ENCODE results near the gene TBC1D13. TPM values are rescaled to one million over a fixed set of nuclear protein-coding genes. Genes with fewer than 3 reads are reported as not detected.

Gene TBC1D13
- polyA plus RNA-seq, 1 experiment, result 31.9 TPM

DNA sequence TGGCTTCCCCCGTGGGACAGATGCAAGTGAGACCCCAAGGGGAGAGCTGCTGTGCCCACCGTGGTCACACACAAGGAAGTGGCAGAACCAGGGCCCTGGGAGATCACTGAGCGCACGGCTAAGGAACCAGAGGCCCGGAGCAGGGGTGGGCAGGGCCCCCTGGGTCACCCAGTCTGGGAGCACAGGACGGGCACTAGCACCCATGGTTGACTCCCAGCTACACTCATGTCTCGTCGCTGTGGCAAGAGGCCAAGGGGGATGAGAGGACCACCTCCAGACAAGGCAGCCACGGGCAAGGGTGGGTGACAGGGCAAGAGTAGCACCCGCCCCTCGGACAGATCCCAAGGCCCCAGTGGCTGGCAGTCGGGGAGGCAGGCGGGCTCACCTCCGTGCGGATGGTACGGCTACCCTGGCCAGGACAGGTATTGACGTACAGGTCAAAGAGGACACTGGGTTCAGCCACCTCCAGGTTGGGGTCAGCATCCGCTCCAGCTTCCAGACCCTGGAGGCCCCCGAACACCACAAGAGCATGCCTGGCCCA is 36.4 kb downstream of the TBC1D13 start:
- Histone ChIP-seq H3K4me3 (ENCODE audit: low read depth, low read length) (no peak overlapping the region), H3K27me3 (ENCODE audit: control insufficient read depth, insufficient read depth, low read length) (no peaks in the 10 kb centered on the region), H3K36me3 (ENCODE audit: control insufficient read depth, insufficient read depth, low read length) (peaks cover 27% of the 10 kb centered on the region)
- ChIA-PET POLR2A (no interaction called here), CTCF (no interaction called here)
- TF ChIP-seq, protein P1, sequence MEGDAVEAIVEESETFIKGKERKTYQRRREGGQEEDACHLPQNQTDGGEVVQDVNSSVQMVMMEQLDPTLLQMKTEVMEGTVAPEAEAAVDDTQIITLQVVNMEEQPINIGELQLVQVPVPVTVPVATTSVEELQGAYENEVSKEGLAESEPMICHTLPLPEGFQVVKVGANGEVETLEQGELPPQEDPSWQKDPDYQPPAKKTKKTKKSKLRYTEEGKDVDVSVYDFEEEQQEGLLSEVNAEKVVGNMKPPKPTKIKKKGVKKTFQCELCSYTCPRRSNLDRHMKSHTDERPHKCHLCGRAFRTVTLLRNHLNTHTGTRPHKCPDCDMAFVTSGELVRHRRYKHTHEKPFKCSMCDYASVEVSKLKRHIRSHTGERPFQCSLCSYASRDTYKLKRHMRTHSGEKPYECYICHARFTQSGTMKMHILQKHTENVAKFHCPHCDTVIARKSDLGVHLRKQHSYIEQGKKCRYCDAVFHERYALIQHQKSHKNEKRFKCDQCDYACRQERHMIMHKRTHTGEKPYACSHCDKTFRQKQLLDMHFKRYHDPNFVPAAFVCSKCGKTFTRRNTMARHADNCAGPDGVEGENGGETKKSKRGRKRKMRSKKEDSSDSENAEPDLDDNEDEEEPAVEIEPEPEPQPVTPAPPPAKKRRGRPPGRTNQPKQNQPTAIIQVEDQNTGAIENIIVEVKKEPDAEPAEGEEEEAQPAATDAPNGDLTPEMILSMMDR (IDR thresholded peaks at IDR 0.05; ENCODE audit: insufficient read depth, low read depth, low read length), result no peak
- no peak for DNase-seq (ENCODE audit: low read depth)

DNA sequence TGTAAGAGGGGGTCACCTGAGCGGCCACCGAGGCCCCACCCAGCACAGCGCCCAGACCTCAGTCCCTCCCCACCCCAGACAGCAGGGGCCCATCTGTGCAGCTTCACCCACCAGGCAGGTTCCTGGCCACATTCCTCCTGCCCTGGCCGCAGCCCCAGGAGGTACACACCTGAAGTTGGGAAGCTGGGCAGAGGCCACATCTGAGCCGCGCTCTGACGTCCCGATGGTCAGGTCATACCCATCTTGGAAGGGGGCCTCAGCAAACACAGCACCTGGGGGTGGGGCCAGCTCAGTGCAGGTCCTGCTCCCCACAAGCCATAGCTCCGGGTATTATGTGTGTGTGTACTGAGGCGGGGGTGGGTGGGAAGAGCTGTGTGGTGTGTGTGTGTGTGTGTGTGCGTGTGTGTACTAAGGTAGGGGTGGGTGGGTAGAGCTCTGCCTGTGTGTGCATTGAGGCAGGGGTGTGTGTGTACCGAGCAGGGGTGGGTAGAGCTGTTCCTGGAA is 36.9 kb downstream of the TBC1D13 start:
- DNase-seq (ENCODE audit: low read depth), result no peak
- no peak overlapping the region for H3K4me3 ChIP-seq (ENCODE audit: low read depth, low read length)
- no peaks in the 10 kb centered on the region for H3K27me3 ChIP-seq (ENCODE audit: control insufficient read depth, insufficient read depth, low read length)
- POLR2A ChIA-PET, result no interaction called here
- CTCF ChIA-PET, result no interaction called here
- TF ChIP-seq, protein P1 (IDR thresholded peaks at IDR 0.05; ENCODE audit: insufficient read depth, low read depth, low read length), result no peak
- peaks cover 27% of the 10 kb centered on the region for H3K36me3 ChIP-seq (ENCODE audit: control insufficient read depth, insufficient read depth, low read length)

DNA sequence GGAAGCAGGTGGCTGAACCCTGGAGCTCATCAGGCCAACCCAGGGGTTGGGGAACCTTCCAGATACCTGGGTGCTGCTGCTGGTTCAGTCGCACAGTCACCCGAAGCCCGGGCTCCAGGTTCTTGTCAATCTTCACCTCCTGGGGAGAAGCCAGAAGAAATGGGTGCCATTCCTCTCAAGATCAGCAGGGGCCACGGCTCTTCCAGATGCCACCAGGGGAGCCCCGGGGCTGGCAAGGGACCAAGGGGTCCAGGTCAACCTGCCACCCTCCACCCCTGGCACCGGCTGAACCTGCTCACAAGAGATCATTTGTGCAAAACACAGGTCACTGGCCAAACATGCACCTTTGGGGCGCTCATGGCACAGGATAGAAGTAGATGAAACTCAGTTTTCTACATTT is 37.9 kb downstream of the TBC1D13 start:
- no peak for DNase-seq (ENCODE audit: low read depth)
- ChIA-PET CTCF (no interaction called here), POLR2A (no interaction called here)
- TF ChIP-seq, protein P1 (IDR thresholded peaks at IDR 0.05; ENCODE audit: insufficient read depth, low read depth, low read length), result no peak
- Histone ChIP-seq H3K4me3 (ENCODE audit: low read depth, low read length) (no peak overlapping the region), H3K27me3 (ENCODE audit: control insufficient read depth, insufficient read depth, low read length) (no peaks in the 10 kb centered on the region), H3K36me3 (ENCODE audit: control insufficient read depth, insufficient read depth, low read length) (peaks cover 27% of the 10 kb centered on the region)

DNA sequence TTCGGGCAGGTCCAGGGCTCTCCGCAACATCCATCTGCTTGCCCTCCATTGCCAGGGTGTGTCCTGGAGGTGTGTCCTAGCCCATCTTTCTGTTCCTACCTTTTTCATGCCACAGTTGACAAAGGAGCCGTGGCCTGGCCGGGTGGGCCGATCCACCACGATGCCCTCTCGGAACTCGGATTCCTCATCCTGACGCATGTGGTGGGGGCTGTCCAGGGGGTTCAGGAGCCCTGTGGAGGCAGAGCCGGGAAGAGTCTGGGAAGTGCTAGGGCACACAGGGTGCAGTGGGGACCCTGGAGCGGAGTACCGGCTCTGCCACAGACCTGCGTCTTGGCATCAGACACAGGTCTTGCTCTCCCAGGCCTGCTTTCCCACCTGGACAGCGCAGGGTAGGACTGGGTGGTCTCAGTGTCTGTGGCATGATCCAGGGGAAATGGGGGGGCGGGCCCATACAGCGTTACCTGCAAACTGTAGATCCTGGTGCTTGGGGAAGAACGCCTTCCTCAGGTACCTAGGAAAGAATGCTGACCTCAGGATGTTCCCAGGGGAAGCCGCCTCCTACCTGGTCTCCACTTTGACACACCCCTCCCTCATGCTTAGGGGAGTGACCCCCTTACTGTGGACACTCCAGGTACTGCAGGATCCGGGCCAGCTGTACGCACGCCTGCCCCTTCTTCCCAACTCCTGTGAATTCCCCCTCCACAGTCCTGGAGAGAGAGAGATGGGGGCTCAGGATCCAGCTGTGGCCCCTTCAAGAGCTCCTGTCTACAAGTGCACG is 39.1 kb downstream of the TBC1D13 start:
- no peak overlapping the region for H3K4me3 ChIP-seq (ENCODE audit: low read depth, low read length)
- CTCF ChIA-PET, result no interaction called here
- peaks cover 27% of the 10 kb centered on the region for H3K36me3 ChIP-seq (ENCODE audit: control insufficient read depth, insufficient read depth, low read length)
- TF ChIP-seq, protein P1 (IDR thresholded peaks at IDR 0.05; ENCODE audit: insufficient read depth, low read depth, low read length), result no peak
- H3K27me3 ChIP-seq (ENCODE audit: control insufficient read depth, insufficient read depth, low read length), result no peaks in the 10 kb centered on the region
- no peak for DNase-seq (ENCODE audit: low read depth)
- POLR2A ChIA-PET, result no interaction called here

DNA sequence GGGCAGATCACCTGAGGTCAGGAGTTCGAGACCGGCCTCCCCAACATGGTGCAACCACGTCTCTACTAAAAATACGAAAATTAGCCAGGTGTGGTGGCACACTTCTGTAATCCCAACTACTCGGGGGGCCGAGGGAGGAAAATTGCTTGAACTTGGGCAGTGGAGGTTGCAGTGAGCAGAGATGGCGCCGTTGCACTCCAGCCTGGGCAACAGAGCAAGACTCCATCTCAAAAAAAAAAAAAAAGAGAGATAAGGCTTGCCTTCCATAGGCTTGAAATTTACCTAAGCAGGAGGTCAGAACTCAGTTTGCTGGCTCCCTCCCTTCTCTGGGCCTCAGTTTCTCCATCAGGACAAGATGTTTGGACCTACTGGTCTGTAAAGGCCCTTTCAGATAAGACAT is 41.2 kb downstream of the TBC1D13 start:
- DNase-seq (ENCODE audit: low read depth), result no peak
- H3K4me3 ChIP-seq (ENCODE audit: low read depth, low read length), result no peak overlapping the region
- POLR2A ChIA-PET, result no interaction called here
- TF ChIP-seq, protein P1 (IDR thresholded peaks at IDR 0.05; ENCODE audit: insufficient read depth, low read depth, low read length), result no peak
- peaks cover 20% of the 10 kb centered on the region for H3K36me3 ChIP-seq (ENCODE audit: control insufficient read depth, insufficient read depth, low read length)
- CTCF ChIA-PET, result interaction anchor here (1.5 kb wide), 1 partner anchor 10 kb away, joined by 12 read pairs; the partner anchor contains the start of gene ENDOG
- H3K27me3 ChIP-seq (ENCODE audit: control insufficient read depth, insufficient read depth, low read length), result no peaks in the 10 kb centered on the region

Data from BJ (cell line).